Thyroid gland (tissue), 4 donors: Measurements from ENCODE around the gene PRELP.

Experiments used
- CTCF ChIP-seq, 6 experiments: fragments of 200-600 bp in 3 of 6; fragments of 450-650 bp in 3 of 6; sonication (generic) in 3 of 6; IDR thresholded peaks; one replicate each; pipeline ENCODE4 v1.5.1; 2016 to 2019; ENCODE audit warnings: antibody characterized with exemption in 6 of 6, mild to moderate bottlenecking in 2 of 6, inconsistent platforms in 1 of 6, moderate library complexity in 1 of 6
- POLR2A ChIP-seq, 2 donors: fragments of 450-650 bp; IDR thresholded peaks; one replicate each; pipeline ENCODE4 v1.6.1; 2017; ENCODE audit warnings: antibody characterized with exemption in 2 of 2, mild to moderate bottlenecking in 2 of 2, moderate library complexity in 1 of 2

GRCh38 chr1:203479646-203480045, 4.0 kb downstream of the PRELP start:
- no peak for TF ChIP-seq CTCF (IDR thresholded peaks at IDR 0.05)
- TF ChIP-seq POLR2A (IDR thresholded peaks at IDR 0.05), result no peak
